NCI-H82 treated with DMSO at 0.1 percent for 48 hours (cell line): Measurements from ENCODE around the gene CXXC5.

ENCODE experiments used
- DNase-seq: peaks from one replicate; lab custom pipeline; 2025; ENCODE audit not compliant: unreplicated experiment; lab: John Stamatoyannopoulos, UW

Gene CXXC5

DNA sequence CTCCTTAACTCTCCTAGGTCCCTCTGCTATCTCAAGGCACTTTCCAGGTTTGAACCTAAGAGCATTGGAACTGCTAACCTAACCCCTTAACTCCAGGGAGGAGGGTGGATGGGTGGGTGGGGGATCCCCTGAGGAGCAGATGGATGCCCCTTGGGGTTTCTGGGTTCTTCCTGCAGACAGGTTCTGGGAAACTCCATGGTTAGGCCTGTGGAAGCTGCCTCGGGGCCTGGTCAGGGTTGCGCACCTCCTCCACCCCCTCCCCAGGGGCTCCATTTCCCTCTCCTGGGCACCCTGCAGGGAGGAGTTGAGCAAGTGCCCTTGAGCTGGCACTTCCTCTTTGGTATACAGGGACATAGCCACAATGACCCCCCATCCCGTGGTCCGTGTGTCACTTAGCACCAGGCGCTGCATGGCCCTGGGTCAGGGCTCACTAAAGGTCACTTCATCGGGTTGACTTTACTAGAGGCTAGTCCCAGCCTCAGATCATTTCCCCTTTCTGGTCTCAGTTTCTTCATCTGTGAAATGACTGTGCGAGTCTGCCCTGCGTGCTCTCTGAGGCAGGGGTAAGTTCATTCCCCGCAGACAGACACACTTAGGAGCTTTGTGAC, 16.0 kb downstream of the CXXC5 start:
- no peak for DNase-seq

DNA sequence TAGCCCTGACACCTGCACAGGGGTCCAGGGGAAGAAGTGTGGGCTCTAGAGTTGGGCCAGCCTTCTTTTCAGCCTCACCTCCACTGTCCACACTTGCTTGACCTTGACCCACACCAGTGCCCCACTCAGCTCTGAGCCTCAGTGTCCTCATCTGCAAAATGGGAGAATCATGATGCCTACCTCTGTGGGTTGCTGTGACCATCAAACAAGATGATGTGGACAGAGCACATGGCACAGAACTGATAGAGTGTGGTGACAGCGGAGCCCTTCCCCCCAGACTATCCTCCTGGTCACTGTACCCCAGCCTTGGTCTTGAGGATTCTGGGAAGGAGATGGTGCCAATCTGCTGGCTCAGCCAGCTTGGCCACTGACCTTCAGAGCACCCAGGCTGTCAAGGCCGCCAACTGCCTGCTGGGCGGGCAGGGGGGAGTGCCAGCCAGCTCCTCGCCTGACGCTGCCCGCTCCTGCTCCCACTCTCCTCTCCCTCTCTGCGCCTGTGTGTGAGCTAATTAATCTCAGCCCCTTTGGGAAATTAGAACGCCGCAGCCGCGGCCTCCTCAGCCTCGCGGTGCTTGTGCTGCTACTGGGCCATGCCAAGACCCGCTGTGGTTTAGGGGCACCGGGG, 16.7 kb downstream of the CXXC5 start:
- no peak for DNase-seq

DNA sequence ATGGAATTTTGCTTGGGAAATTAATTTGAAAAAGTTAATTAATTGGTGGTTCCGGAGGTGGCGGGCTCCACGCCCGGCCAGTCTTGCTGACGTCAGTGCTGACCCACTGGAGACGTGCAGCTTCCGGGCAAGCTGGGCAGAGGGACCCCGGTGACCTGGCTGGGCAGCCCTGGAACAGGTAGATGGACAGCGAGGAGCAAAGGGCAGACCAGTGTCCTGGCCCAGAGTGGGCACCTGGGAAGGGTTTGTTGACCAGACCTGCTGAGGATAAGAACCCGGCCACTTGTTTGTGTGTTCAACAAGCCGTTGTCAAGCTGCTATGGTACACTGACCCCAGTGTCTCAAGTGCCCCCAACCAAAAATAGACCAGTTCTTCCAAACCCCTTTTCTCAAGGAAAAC, 17.5 kb downstream of the CXXC5 start:
- DNase-seq = no peak

DNA sequence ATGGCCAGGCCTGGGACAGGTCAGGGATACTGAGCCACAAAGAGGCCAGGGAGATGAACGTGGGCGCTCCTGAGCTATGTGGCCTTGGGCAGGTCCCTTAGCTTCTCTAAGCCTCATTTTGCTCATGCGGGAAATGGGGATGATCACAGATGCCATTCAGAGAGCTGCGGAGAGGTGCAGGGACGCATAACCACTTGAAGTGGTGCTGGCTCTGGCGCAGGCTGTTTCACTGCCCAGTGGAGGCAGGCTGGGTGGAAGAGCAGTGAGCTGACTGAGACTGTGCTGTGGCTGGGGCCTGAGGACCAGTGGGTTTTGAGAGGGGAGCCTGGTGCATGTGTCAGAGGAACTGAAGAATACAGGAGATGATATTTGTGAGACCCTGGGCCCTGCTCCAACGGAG, 18.4 kb downstream of the CXXC5 start:
- no peak for DNase-seq

DNA sequence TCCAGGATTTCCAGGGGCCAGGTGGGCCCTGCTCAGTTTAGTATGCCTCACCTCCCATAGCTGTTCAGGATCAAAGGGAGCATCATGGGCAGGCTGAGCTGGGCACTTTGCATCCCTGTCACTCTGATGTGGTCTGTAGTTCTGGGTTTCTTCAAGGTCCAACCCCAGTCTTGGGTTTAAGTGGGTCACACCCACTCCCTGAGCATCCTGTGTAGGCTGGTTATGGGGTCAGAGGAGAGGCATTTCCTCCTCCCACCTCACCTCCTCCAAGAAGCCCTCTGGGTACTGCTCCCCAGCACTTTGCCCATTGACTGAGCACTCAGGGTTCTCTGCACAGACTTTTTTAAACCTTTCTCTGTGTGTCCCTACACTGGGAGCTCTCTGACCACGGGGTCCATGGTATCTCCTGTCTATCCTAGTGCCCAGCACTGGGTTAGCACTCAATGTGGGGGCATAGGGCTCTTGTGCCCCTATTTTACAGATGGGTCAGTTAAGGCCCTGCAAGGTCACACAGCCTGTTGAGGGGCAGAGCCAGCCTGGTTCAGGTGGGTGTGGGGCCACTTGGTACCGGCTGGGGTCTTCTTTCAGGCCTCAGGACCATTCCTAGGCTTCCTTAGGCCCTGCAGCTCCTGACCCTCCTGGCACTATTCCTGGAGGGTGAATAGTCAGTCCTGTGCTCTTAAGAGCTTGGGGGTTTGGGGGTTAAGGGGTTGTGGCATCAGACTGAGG, 19.0 kb downstream of the CXXC5 start:
- DNase-seq = no peak

DNA sequence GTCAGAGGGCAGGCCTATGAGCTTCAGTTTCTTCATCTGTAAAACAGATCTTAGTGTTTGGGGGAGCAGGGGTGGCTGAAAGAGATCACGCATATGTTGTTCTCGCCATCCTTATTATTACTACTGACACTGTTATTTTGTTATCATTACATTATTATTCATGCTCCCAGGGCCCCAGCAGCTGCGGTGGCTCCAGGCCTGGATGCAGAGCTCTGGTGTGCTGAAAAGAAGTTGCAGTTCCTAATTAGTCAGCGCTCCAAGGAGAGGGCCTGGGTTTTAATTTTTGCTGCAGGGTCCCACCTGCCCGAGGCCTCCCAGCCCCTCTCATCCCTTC, 19.5 kb downstream of the CXXC5 start:
- no peak for DNase-seq

DNA sequence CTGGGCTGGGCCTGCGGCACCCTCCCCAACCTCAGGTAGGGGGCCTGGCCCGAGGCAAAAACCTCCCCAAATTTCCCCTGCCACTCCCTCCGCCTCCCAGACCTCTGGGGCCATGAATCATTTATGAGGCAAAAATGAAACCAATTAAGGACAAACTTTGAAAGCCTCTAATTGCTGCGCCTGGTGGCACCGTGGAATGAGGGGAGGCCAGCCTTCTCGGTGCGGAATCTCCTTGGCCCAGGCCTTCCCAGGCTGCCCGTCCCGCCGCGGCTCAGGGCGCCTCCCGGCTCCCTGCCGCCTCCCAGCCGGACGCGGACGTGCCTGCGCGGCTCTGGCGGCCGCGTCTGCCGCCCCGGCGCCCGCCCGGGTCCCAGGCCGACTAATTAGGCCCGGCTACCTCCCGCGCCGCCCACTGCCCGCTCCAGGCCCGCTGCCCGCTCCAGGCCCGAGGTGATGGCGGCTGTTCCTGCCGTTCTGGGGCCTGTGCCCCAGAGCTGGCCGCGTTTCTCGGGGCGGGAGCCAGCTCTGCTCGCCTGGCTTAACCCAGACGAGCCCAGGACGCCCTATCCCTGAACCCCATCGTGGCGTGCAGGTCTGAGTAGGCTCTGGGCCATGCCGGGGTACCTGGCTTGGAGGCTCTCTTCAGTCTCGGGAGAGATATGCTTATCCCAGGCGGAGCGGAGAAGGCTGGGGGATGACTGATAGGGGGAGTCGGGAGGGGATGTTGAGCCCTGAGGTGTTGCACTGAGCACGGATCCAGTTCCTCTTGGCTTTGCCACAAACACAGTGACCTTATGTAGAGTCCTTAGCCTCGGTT, 20.1 kb downstream of the CXXC5 start:
- no peak for DNase-seq

DNA sequence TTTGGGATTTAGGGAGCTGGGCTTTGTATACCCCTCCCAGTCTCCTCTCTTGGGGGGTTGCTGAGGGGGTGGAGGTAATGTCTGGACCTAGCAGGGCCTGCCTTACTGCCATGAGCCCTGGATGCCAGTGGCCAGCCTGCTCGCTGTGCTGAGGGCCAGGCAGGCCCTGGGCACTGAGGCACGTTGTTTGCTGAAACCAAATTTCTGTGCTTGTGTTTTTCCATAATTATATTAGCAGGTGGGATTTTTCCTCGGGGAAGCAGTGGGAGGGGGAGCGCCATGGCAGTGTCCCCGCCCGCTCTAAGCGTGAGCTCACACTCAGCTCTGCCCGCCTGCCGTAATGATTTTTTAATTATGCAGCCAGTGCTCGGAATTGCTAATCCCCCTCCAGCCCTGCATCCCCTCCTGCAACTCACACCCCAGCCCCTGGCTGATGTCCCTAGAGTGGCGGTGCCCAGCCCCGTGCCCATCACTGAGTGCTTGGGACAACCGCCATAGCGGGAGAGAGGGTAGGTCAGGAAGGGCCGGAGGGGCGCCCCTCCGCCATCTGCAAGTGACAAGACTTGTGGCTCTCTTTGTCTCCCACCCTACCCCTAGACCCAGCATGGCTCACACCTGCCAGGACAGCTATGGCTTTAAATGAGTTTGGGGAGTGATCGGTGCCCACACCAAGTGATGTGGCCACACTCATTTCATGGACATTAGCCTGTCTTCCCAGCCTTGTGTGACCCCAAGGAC, 20.9 kb downstream of the CXXC5 start:
- DNase-seq = no peak

DNA sequence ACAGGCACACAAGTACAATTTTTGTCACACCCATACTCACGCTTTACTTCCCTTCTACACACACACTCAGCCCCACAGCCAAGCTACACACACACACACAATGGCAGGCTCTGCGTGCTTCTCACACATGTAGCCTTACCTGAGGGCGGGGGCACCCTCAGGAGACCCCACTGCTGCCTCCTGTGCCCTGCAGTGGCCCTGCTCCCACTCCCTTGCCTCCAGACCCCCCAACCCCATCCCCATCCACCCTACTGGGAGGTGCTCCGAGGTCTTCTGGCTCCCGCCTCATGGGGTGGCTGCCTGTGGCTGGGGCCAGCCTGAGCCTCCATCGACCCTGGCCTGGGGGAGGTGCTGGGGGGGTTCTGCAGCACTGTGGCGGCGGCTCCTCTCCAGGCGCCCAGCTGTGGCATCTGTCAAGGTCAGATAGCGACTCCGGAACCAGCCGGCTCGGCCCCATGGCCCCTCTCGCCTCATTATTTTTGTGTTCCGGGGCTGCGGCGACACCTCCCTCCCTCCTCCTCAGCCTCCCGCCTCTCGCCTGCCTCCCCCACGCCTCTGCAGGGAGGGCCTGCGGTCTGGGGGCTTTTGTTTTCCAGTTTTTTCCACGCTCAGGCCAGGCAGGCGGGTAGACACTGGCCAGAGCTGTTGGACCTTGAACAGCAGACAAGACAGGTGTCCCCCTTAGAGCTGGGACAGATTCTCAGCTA, 21.7 kb downstream of the CXXC5 start:
- no peak for DNase-seq

DNA sequence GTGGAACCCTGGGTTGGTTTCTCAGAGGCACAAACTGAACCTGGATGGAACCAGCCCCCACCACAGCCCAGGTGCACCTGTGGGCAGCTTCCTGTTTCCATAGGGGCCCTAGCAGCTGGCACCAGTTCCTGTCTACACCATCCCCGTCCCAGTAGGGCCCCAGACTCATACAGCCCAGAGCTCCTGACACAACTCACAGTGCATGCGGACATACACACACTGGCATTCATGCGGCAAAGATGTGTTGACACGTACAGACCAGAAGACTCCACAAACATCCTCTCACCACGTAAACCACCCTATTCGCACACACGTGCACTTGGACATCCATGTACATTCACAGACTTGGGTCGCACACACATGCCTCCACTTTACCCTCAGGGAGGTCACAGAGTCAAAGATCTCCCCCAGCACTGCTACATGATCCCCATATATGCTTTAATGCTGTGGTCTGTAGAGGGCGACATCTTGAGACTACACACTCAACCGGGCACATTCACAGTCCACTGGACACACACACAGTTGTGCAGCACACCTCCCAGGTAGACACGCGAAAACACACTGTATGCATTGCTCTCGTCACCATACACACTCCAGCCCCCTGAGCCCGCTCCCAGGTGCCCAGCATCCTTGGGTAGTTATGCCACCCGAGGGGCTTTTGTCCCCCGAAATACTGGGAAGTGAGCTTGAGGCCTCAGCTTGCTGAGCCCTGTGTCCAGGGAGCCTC, 22.4 kb downstream of the CXXC5 start:
- no peak for DNase-seq

DNA sequence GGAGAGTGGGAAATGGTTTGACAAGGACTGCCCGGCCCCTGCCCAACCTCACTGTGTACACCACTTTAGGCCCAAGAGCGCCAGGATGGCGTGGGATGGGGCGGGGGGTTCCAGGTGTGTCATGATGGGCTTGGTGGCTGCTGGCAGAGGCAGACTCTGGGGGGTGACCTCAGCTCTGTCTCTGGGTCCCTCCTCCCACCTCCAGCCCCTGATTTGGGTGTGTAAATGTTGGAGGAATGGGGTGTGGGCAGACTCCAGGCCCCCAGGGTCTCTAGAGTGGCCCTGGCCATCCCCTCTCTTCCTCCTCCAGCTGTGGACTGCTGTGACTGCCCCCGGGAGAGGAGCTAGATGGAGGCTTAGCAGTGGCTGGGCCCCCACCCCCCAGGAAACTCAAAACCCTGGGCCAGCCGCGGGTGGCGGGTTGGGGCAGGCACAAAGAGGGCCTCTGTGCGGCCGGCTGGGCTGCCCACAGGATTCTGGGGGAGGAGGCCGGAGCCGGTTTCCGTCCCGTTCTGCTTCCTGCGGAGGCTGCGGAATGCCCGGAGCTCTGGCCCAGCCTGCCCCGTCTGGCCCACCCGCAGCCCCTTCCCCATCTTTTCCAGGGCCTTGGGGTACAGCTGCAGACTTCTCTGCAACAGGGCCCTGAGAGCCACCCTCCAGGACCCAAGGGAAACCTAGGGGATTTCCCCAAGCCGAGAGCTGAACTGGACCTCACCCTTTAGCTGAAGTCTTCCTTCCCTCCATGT, 23.1 kb downstream of the CXXC5 start:
- DNase-seq = no peak

DNA sequence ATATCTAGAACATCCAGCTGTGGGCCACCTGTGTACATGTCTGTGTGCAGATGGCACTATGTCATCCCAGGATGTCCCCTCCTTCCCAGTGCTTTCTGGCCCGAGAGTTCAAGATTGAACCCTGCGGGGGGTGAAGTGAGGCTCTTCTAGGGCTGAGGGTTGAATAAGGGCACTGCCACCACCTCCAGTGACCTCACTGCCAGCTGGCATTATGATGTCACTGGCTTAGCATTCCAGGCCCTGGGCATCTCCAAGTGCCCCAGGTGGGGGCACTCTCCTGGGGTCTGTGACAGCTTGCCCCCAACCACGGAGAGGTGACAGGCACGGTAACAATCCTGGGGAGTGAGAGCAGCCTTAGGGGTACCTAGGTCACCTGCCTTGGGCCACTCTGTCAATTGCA, 27.1 kb downstream of the CXXC5 start:
- no peak for DNase-seq

DNA sequence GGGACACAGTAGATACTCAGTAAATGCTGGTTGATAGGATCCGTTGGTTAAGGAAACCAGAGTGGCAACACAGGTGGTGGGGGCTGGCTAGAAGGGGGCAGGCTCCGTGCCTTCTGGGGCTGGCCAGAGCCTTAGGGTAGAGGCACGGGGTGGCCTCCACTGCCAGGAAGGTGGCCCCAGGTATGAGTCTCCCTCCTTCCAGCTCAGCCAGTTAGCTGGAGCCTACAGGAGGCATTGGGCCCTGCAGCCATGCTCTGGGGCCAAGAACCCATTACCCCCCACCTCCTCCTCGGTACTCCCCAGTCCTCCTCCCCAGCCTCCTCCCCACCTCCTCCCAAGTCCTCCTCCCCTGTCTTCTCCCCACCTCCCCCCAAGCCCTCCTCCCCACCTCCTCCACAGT, 27.7 kb downstream of the CXXC5 start:
- DNase-seq = no peak

DNA sequence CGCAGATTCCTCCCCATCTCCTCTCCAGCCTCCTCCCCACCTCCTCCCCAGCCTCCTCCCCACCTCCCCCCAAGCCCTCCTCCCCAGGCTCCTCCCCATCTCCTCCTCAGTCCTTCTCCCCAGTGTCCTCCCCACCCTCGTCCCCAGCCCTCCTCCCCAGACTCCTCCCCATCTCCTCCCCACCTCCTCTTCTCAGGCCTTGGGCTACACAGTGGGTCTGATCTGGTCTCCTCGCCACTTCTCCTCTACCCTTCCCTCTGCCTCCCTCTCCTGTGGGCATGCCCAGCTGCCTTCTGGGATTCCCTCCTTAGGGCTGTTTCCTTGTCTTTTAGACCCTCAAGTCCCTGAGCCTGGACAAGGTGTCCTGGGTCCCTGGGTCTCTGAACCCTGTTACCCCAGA, 28.3 kb downstream of the CXXC5 start:
- no peak for DNase-seq

DNA sequence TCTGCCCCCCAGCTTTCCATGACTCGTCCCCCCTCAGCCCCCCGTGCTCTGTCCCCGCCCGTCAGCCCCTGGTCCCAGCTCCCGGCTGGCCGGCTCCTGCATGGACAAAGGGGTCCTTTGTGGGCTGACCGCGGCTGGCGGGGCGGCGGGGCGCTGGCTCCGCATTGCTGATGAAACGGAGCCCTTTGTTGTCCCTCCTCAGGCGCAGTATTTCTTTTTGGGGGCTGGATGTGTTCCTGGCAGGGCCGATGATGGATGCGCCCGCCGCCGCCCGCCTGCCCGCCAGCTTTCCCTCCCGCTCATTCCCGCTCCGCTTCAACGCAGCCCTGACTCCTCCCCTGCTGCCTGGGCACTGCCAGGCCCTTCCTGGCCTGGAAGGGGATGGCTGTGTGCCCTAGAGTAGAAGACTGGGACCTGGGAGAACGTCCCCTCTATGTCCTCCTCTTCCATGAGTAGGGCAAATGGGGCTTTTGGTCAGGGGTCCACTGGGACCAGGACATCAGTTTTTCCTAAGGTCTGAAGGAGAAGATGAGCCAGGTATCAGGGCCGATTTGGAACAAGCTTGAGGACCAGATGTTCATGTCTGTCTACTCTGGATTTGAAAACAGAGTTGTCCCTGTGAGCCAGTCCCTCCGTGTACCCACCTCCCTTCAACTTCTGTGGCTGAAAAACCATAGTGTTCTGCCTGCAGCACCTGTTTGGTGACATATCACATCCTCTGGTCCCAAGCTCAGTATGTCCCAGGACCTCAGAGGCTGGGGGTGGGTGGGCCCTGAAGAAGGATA, 29.0 kb downstream of the CXXC5 start:
- no peak for DNase-seq

DNA sequence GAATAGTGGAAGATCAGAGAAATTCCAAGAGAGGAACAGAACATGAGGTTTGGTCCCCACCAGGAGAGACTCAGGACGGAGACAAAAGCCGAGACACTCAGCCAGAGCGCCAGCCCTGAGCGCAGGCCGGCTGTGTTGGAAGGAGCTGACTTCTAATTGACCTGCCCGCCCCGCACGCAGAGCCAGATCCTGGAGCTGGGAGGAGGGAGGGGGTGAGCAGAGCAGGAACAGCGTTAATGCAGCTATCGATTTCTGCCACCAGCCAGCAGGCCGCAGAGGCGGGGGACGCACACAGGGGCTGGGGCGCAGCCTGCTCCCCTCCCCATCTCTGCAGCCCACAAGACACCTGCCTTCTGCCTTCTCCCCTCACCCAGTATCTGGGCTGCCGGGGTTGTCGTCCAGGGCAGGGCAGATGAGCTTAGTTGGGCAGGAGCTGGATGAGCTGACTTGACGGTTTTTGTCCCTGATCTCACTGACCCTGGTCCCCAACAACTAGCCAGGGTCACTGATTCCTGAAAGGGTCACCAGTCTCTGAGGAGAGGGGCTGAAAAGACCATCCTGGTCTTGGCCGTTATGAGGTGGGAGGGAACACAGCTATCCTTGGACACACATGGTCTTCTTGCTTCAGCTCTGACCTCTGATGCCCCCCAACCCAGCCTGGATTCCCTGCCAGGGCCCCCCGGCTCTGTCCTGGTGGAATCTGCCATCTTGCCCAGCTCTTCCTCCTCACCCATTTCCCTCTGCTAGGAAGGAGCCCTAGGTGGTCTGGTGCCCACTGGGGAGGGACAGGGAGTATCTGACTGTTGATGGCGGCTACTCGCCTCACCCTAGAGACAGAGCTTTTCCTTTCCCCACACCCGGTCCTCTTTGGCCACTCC, 29.8 kb downstream of the CXXC5 start:
- no peak for DNase-seq
